Lower lobe of right lung (tissue), 2 donors: ENCODE measurements around the gene TRMU. TPM values are rescaled to one million over a fixed set of nuclear protein-coding genes. Genes with fewer than 3 reads are reported as not detected.

Experiments used
- ATAC-seq, 2 donors: fragments of 200-7000 bp; cut with Tn5 transposase; one replicate each; pipeline ENCODE4 v1.9.1; 2020 to 2022; ENCODE audit warnings: mild to moderate bottlenecking in 2 of 2, moderate library complexity in 2 of 2
- DNase-seq: peaks from one replicate; pipeline ENCODE4 v3.0.0-alpha.2; 2020
- H3K27ac ChIP-seq: fragments of 200-600 bp; one replicate; pipeline ENCODE4 v1.8.0; 2022
- H3K27me3 ChIP-seq: fragments of 200-600 bp; one replicate; pipeline ENCODE4 v1.8.0; 2022; ENCODE audit warnings: low read depth
- H3K36me3 ChIP-seq: fragments of 200-600 bp; one replicate; pipeline ENCODE4 v1.8.0; 2022; ENCODE audit warnings: mild to moderate bottlenecking
- H3K4me1 ChIP-seq: fragments of 200-600 bp; one replicate; pipeline ENCODE4 v1.8.0; 2022
- H3K4me3 ChIP-seq: fragments of 200-600 bp; one replicate; pipeline ENCODE4 v1.8.0; 2022; ENCODE audit warnings: mild to moderate bottlenecking
- H3K9me3 ChIP-seq: fragments of 200-600 bp; one replicate; pipeline ENCODE4 v1.8.0; 2022
- intact Hi-C: fragments of 100-400 bp; cut with DNase I; formaldehyde crosslinking; loops from one replicate; pipeline ENCODE4 v1.11.0; 2022
- total RNA-seq: library from RNA; stranded (reverse); fragmentation: NEBNext Ultra II Directional; extraction: Animal tissue kit (Norgen Biotek cat#: 25700); gene quantifications from one replicate; pipeline ENCODE4 v1.2.1, GENCODE V29; 2021
- TF ChIP-seq, protein P1 (sequence below): fragments of 200-600 bp; IDR thresholded peaks from one replicate; pipeline ENCODE4 v1.8.0; 2022; ENCODE audit warnings: antibody characterized with exemption, mild to moderate bottlenecking
- donor health status: DM: no; HTN: yes; CAD: no; lungs with severe emphysema.

TRMU gene
- total RNA-seq, 1 donor from 2014 or later = 33.5 TPM

DNA sequence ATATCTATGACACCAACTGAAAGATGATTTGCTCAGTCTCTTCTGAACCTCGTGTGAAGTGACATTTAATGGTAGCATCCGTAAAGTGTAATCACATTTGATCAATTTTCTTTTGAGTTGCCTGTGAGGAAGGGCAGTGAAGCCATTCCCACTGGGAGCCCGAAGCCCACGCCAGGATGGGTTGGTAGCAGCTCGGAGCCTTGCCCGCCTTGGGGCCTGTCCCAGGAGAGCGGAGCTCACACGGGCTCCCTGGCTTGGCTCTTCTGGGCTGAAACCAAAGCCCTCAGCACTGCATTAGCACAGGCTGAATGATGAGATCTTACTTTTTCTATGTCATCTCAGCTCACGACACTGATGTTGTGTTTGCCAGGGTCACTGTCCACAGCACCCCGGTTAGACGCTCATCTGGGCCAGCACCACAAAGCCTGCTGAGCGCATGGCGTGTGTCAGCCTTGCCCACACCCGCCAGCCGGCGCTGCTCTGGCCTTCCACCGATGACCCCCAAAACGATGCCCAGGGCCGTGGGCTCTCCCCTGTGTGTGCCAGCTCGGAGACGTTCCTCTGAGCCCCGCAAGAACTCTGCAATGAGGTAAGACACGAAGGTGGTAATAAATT, 9.3 kb upstream of the TRMU start:
- Histone ChIP-seq H3K27me3 (no peaks in the 10 kb centered on the region), H3K36me3 (no peaks in the 10 kb centered on the region), H3K27ac (no peak overlapping the region), H3K4me1 (no peaks in the 10 kb centered on the region), H3K4me3 (no peak overlapping the region), H3K9me3 (no peaks in the 10 kb centered on the region)
- intact Hi-C loops = no loop called here
- TF ChIP-seq, protein P1, sequence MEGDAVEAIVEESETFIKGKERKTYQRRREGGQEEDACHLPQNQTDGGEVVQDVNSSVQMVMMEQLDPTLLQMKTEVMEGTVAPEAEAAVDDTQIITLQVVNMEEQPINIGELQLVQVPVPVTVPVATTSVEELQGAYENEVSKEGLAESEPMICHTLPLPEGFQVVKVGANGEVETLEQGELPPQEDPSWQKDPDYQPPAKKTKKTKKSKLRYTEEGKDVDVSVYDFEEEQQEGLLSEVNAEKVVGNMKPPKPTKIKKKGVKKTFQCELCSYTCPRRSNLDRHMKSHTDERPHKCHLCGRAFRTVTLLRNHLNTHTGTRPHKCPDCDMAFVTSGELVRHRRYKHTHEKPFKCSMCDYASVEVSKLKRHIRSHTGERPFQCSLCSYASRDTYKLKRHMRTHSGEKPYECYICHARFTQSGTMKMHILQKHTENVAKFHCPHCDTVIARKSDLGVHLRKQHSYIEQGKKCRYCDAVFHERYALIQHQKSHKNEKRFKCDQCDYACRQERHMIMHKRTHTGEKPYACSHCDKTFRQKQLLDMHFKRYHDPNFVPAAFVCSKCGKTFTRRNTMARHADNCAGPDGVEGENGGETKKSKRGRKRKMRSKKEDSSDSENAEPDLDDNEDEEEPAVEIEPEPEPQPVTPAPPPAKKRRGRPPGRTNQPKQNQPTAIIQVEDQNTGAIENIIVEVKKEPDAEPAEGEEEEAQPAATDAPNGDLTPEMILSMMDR = no peak
- DNase-seq (no peak), ATAC-seq (no peak)

DNA sequence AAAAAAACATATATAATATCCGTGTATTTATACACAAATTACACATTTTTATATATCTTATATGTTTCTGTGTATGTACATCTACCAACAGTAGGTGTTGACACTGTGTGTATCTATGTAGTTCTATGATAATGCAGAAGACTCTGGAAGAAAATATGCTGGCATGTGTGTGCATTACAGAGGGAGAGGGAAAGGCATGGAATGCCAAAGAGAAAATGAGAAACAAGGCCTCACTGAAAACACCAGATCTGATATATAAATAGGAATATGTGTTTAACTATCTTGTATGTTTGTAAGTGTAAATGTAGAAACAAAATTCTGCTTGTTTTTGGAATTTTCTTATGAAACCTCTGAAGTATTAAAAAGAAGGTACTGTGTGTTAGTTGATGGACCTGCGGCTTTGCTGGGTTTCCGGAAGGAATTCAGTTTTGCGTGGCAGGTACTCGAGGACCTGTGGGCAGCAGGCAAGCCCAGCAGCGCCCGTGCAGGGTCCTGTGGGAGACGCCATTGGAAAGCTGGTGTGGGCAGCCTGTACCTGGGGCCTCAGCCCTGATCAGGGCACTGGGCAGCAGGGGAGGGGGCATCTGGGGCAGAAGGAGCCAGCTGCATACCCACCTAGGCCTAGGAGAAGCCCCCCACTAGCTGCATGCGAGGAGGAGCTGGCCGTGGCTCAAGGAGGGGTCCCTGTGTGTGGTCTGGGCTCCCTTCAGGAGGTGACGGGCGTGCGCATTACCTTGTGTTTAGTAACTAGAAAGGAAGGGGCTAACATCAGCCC, 7.6 kb upstream of the TRMU start:
- Histone ChIP-seq H3K4me1 (no peaks in the 10 kb centered on the region), H3K27ac (no peak overlapping the region), H3K9me3 (no peaks in the 10 kb centered on the region), H3K4me3 (no peak overlapping the region), H3K36me3 (no peaks in the 10 kb centered on the region), H3K27me3 (no peaks in the 10 kb centered on the region)
- no peak for DNase-seq
- no peak for ATAC-seq
- TF ChIP-seq, protein P1 = no peak
- intact Hi-C loops = no loop called here

DNA sequence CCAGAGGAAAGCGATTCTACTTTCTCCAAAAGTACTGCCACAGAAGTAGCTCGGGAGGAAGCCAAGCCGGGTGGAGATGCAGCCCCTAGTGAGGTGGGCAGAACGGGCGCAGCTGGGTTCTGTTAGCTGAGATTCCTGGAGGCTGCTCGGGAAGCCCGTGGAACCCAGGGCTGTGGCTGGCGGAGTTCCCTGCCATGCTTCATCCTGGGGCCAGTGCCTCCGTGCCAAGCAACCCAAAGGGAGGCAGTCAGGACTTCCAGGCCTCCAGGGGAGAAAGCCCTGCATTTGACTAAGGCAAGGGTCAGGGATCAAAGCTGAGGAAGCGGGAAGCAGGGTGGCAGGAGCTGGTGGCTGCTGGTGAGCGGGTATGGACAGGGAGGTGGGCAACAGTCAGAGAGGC, 6.7 kb upstream of the TRMU start:
- no peaks in the 10 kb centered on the region for H3K27me3 ChIP-seq
- no peak overlapping the region for H3K4me3 ChIP-seq
- H3K4me1 ChIP-seq = no peaks in the 10 kb centered on the region
- H3K27ac ChIP-seq = no peak overlapping the region
- no peaks in the 10 kb centered on the region for H3K36me3 ChIP-seq
- intact Hi-C loops = no loop called here
- TF ChIP-seq, protein P1 = no peak
- DNase-seq (peak; percentile 21), ATAC-seq (no peak)
- H3K9me3 ChIP-seq = no peaks in the 10 kb centered on the region

DNA sequence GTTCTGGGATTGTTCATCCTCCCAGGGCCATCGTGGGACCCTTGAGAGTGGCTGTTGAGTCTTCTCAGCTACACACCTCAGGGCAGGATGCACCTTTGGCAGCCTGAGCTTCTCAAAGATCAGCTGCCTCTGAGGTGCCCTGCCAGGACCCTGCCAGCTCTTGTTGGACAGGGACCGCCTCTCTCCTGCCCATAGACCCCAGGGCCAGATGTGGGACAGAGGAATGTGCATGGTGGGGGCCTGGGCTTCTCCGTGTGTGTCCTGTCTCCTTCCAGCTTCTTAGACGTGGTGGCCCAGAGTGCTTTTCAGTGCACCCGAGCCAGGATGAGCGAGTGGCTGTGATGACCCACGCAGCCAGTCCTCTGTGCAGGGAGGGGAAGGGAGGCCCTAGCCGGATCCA, 5.9 kb upstream of the TRMU start:
- no peaks in the 10 kb centered on the region for H3K27me3 ChIP-seq
- TF ChIP-seq, protein P1 = no peak
- H3K9me3 ChIP-seq = no peaks in the 10 kb centered on the region
- H3K36me3 ChIP-seq = no peaks in the 10 kb centered on the region
- H3K27ac ChIP-seq = no peak overlapping the region
- no peak overlapping the region for H3K4me3 ChIP-seq
- DNase-seq (peak; percentile 35), ATAC-seq (no peak)
- intact Hi-C loops = no loop called here
- H3K4me1 ChIP-seq = peaks cover under 1% of the 10 kb centered on the region

DNA sequence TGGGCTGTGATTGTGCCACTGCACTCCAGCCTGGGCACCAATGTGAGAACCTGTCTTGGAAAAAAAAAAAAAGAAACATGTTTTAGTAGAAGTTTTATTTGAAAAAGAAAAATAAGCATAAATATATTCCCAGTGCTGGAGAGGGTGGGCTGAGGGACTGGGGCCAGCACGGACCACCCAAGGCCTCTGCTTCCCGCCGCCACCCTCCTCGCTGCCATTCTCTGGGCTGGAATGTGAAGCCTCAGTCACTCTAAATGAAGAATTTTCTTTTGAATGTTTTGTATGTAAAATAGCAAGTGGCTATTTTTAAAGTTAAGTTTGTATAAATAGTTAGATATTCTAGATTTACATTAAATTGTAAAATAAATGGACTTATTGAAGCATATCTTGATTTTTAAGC, 5.1 kb upstream of the TRMU start:
- no peak overlapping the region for H3K4me3 ChIP-seq
- no peaks in the 10 kb centered on the region for H3K9me3 ChIP-seq
- H3K4me1 ChIP-seq = peaks cover 6% of the 10 kb centered on the region
- intact Hi-C loops = no loop called here
- no peak overlapping the region for H3K27ac ChIP-seq
- H3K27me3 ChIP-seq = no peaks in the 10 kb centered on the region
- ATAC-seq = no peak
- peak; percentile 11 for DNase-seq
- TF ChIP-seq, protein P1 = no peak
- no peaks in the 10 kb centered on the region for H3K36me3 ChIP-seq
